Measurements from ENCODE around the gene C19orf38. TPM values are rescaled to one million over a fixed set of nuclear protein-coding genes. Genes with fewer than 3 reads are reported as not detected.

C19orf38 gene
- total and polyA plus RNA-seq, 2 of the 4 experiments (the other 2 are of a cell fraction): 0.18 to 0.19 TPM

- Histone ChIP-seq H4K20me1 (ENCODE audit: insufficient read depth, low read length) (no peaks in the 10 kb centered on the region; the same call in 1 of the 2 replicates), H3K4me1 (ENCODE audit: control insufficient read depth, insufficient read depth, low read length) (peaks cover 9% of the 10 kb centered on the region), H4K91ac (ENCODE audit: insufficient read depth, low read depth, low read length) (peak within 1 kb of the TSS; percentile 91), H3K79me1 (ENCODE audit: low read depth in 1 of 2, low read length in 2 of 2) (peaks cover 11 to 17% of the 10 kb centered on the region in 2 experiments; a peak in 3 of 4 replicates), H3K9ac (ENCODE audit: low read depth, low read length) (peak within 1 kb of the TSS; percentile 86), H2AK9ac (replicated peaks; ENCODE audit: low read depth, low read length, poor library complexity) (peak within 1 kb of the TSS; percentile 97), H3K36me3 (ENCODE audit: control insufficient read depth, insufficient read depth, low read length) (peaks cover 27% of the 10 kb centered on the region), H4K5ac (ENCODE audit: low read depth, low read length) (peak within 1 kb of the TSS; percentile 96), H3K9me1 (ENCODE audit: insufficient read depth, low read length) (peaks cover 7% of the 10 kb centered on the region; the same call in 1 of the 2 replicates), H2BK20ac (ENCODE audit: low read depth, low read length) (0 out of 2 replicates have a peak within 1 kb of the TSS, but pooled peaks have one; percentile 18), H3K18ac (ENCODE audit: low read depth, low read length) (peak within 1 kb of the TSS; percentile 87), H3K56ac (ENCODE audit: extremely low read depth, insufficient read depth, low read length) (peak within 1 kb of the TSS; percentile 96), H3K4me2 (ENCODE audit: low read depth, low read length) (peak within 1 kb of the TSS; percentile 75), H2BK5ac (ENCODE audit: low read depth, low read length, poor library complexity, severe bottlenecking) (peak within 1 kb of the TSS; percentile 97), H3K9me3 (ENCODE audit: control insufficient read depth, insufficient read depth, low read length) (peaks cover 5% of the 10 kb centered on the region), H2AK5ac (ENCODE audit: low read depth, low read length) (peak within 1 kb of the TSS; percentile 97), H3K23ac (ENCODE audit: low read depth, low read length) (peak within 1 kb of the TSS; percentile 63), H3K27me3 (ENCODE audit: control insufficient read depth, insufficient read depth, low read length) (no peaks in the 10 kb centered on the region), H2BK15ac (ENCODE audit: low read depth, low read length) (peak within 1 kb of the TSS; percentile 84; the same call in 2 of the 3 replicates), H4K8ac (ENCODE audit: low read depth in 2 of 2, low read length in 2 of 2) (peak within 1 kb of the TSS; percentile 99 to 100), H3K14ac (replicated peaks; ENCODE audit: low read depth, low read length) (peak within 1 kb of the TSS; percentile 88), H3K4ac (ENCODE audit: low read depth, low read length) (peak within 1 kb of the TSS; percentile 81), H2AFZ (replicated peaks; ENCODE audit: low read length, poor library complexity) (peak within 1 kb of the TSS; percentile 98), H3K27ac (ENCODE audit: insufficient read depth, low read length) (peak within 1 kb of the TSS; percentile 96), H3K4me3 (ENCODE audit: insufficient read depth, low read depth, low read length) (peak within 1 kb of the TSS; percentile 64), H2BK120ac (ENCODE audit: low read depth, low read length) (peak within 1 kb of the TSS; percentile 78)
- intact Hi-C loops (cut with micrococcal nuclease) (loop anchor here (1.0 kb wide), 2 partner anchors 28 to 119 kb away; no protein-coding TSS in a partner anchor), dilution Hi-C loops (cut with HindIII; ENCODE audit: low sequenced_read_pairs, unreplicated experiment) (no loop called here), in situ Hi-C loops (cut with MboI; ENCODE audit: low sequenced_read_pairs) (no loop called here)
- ChIA-PET POLR2A (ENCODE audit: unreplicated experiment) (interaction anchor here (0.5 to 1.0 kb wide), 6 partner anchors 17 to 30 kb away, joined by 3 to 14 read pairs (median 6); no protein-coding TSS in a partner anchor), CTCF (interaction anchor here (0.7 to 1.7 kb wide), 5 partner anchors 23 to 119 kb away, joined by 3 to 7 read pairs (median 6); partner anchors contain the start of gene DNM2)
- 1% methylated on average over 32 of the region's 50 CpGs; no CpG with 5 or more reads in 1 of the 2 experiments for WGBS, 2 experiments (ENCODE audit: extremely low coverage in 2 of 2, insufficient read length in 1 of 2)
- DNase-seq: peak; percentile 98
- BruUV-seq (replicated peaks): no TSS peak
- peak; percentile 93 for ATAC-seq (ENCODE audit: low read depth)
- TF ChIP-seq MAFK (IDR thresholded peaks at IDR 0.05; ENCODE audit: low read depth, low read length) (no peak), CEBPB (IDR thresholded peaks at IDR 0.05; ENCODE audit: low read depth, low read length) (no peak), BHLHE40 (IDR thresholded peaks at IDR 0.05; ENCODE audit: low read depth, low read length) (no peak), CHD1 (IDR thresholded peaks at IDR 0.05; ENCODE audit: low read depth, low read length) (no peak), USF2 (IDR thresholded peaks at IDR 0.05; ENCODE audit: low read depth, low read length) (no peak), FOS (IDR thresholded peaks at IDR 0.05; ENCODE audit: low read depth, low read length) (no peak), RAD21 (IDR thresholded peaks at IDR 0.05; ENCODE audit: low read length) (peak; percentile 29; the same call in 1 of the 2 replicates), MAZ (IDR thresholded peaks at IDR 0.05; ENCODE audit: borderline replicate concordance, low read depth, low read length) (peak; percentile 76; the same call in 1 of the 2 replicates), NFE2L2 (IDR thresholded peaks at IDR 0.05; ENCODE audit: low read depth, low read length) (no peak), RFX5 (IDR thresholded peaks at IDR 0.05; ENCODE audit: low read depth, low read length) (no peak), POLR2A (IDR thresholded peaks at IDR 0.05; ENCODE audit: low read depth, low read length) (peak; percentile 74), SMC3 (IDR thresholded peaks at IDR 0.05; ENCODE audit: low read depth, low read length) (peak; percentile 24; the same call in 1 of the 2 replicates), CTCF (conservative IDR thresholded peaks at IDR 0.05; ENCODE audit: low read depth, low read length) (peak; percentile 41)
- TF ChIP-seq, protein P1, sequence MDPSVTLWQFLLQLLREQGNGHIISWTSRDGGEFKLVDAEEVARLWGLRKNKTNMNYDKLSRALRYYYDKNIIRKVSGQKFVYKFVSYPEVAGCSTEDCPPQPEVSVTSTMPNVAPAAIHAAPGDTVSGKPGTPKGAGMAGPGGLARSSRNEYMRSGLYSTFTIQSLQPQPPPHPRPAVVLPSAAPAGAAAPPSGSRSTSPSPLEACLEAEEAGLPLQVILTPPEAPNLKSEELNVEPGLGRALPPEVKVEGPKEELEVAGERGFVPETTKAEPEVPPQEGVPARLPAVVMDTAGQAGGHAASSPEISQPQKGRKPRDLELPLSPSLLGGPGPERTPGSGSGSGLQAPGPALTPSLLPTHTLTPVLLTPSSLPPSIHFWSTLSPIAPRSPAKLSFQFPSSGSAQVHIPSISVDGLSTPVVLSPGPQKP (IDR thresholded peaks at IDR 0.05; ENCODE audit: borderline replicate concordance, low read depth, low read length): no peak
Measured at GRCh38 chr19:10835754-10836478, 12.3 kb upstream of the C19orf38 start, which contains the start of gene TMED1. TMED1 (minus strand) TSS chr19:10836212; CDS start chr19:10836191, 21 bp downstream.

All from IMR-90 (cell line).